Stimulated activated CD8-positive, alpha-beta memory T cell treated with anti-CD3 and anti-CD28 coated beads, Interleukin-15, amount 100 ng/mL, for 4 hours (primary cell): ENCODE data around the gene BRD7.
A peak's percentile ranks its signal among the peaks of the same experiment; 100 is the strongest.

ENCODE experiments used
- DNase-seq, 2 donors: peaks; one replicate each; pipeline ENCODE4 v3.0.0-alpha.2; 2020; ENCODE audit warnings: low read depth in 2 of 2

BRD7 gene

GRCh38 chr16:50272687-50273381 lies 96.0 kb downstream of the BRD7 start:
- DNase-seq: no peak

GRCh38 chr16:50272111-50272571 lies 96.6 kb downstream of the BRD7 start:
- no peak for DNase-seq

GRCh38 chr16:50271148-50272041 lies 97.4 kb downstream of the BRD7 start:
- no peak for DNase-seq

- DNase-seq: no peak
Measured at GRCh38 chr16:50270510-50271147, 98.2 kb downstream of the BRD7 start.

- DNase-seq: no peak
Measured at GRCh38 chr16:50269769-50270509, 98.8 kb downstream of the BRD7 start.

GRCh38 chr16:50269061-50269705 lies 99.6 kb downstream of the BRD7 start:
- no peak for DNase-seq

- DNase-seq: no peak
Measured at GRCh38 chr16:50268352-50268751, 100.4 kb downstream of the BRD7 start.

- DNase-seq: no peak
Measured at GRCh38 chr16:50267651-50268050, 101.1 kb downstream of the BRD7 start.

GRCh38 chr16:50267151-50267631 lies 101.6 kb downstream of the BRD7 start:
- DNase-seq: no peak

- peak; percentile 66 to 70 for DNase-seq
Measured at GRCh38 chr16:50266337-50267091, 102.3 kb downstream of the BRD7 start, which contains the start of gene ADCY7. Gene ADCY7, plus strand, starts transcription at chr16:50266551. Its CDS starts 21,629 bp downstream, at chr16:50288180.
